K562 (cell line): ENCODE results near the gene SCGB1D1. TPM values are rescaled to one million over a fixed set of nuclear protein-coding genes. Genes with fewer than 3 reads are reported as not detected.

Experiments used
- ATAC-seq: fragments of 200-7000 bp; cut with Tn5 transposase; 3 replicates; pipeline ENCODE4 v1.9.1; 2020; ENCODE audit warnings: moderate library complexity
- BruUV-seq: library from RNA; stranded (reverse); fragments of 400-500 nt; replicated peaks from 2 replicates; lab custom pipeline; 2021; lab: Mats Ljungman, UMichigan
- CTCF ChIA-PET: fragments of 300-600 bp; formaldehyde crosslinking; extraction: SDS; loops from one replicate; lab custom pipeline; 2021; ENCODE audit warnings: low intra/inter-chr PET ratio; lab: Yijun Ruan, JAX
- POLR2A ChIA-PET: fragments of 300-600, 350-650 bp; sonication (Branson Sonifier 250); formaldehyde crosslinking; extraction: SDS; loops from one replicate; lab custom pipeline; 2021; ENCODE audit warnings: antibody characterized with exemption, inconsistent platforms; lab: Yijun Ruan, JAX
- DNase-seq, 4 experiments: peaks; one replicate each; pipeline versions ENCODE4 v3.0.0 to v3.0.0-alpha.2; 2011 to 2018; ENCODE audit warnings: low spot score in 3 of 4, mixed read lengths in 3 of 4; ENCODE audit errors: extremely low read depth in 1 of 4
- FAIRE-seq: peaks from 2 replicates; lab custom pipeline; 2011; peaks lifted over from hg19 to GRCh38; lab: Jason Lieb, UNC
- H2AFZ ChIP-seq: 2 replicates; pipeline ENCODE4 v1.6.0; 2011; ENCODE audit warnings: low read depth, low read length, control low read depth, inconsistent platforms
- H3K27ac ChIP-seq: fragments of 200-600 bp; 3 replicates; pipeline ENCODE4 v1.8.0; 2011; ENCODE audit warnings: low read depth, mild to moderate bottlenecking, control low read depth, inconsistent platforms, low read length, moderate library complexity, mixed read lengths; ENCODE audit errors: extremely low read depth
- H3K27me3 ChIP-seq, 2 experiments: fragments of 300-600 bp in 1 of 2; 2 replicates in 1 of 2; 3 replicates in 1 of 2; pipeline versions ENCODE4 v1.6.0 to v1.8.0; 2011; ENCODE audit warnings: inconsistent platforms in 2 of 2, low read length in 2 of 2, mild to moderate bottlenecking in 1 of 2, mixed read lengths in 1 of 2, moderate library complexity in 1 of 2; ENCODE audit not compliant: control insufficient read depth in 2 of 2, insufficient read depth in 2 of 2
- H3K36me3 ChIP-seq: fragments of 300-600 bp; 3 replicates; pipeline ENCODE4 v1.8.0; 2011; ENCODE audit warnings: mild to moderate bottlenecking, low read length, inconsistent platforms; ENCODE audit not compliant: control insufficient read depth, insufficient read depth
- H3K4me1 ChIP-seq, 2 experiments: fragments of 200-600 bp in 1 of 2; replicated peaks in 1 of 2; 2 replicates in 1 of 2; 3 replicates in 1 of 2; pipeline versions ENCODE4 v1.5.1 to v1.8.0; 2011; ENCODE audit warnings: inconsistent platforms in 2 of 2, low read length in 2 of 2, mild to moderate bottlenecking in 1 of 2, mixed read lengths in 1 of 2, moderate library complexity in 1 of 2; ENCODE audit not compliant: control insufficient read depth in 2 of 2, insufficient read depth in 2 of 2
- H3K4me2 ChIP-seq: 2 replicates; pipeline ENCODE4 v1.6.1; 2011; ENCODE audit warnings: low read length, control low read depth, inconsistent platforms, mixed read lengths; ENCODE audit not compliant: insufficient read depth
- H3K4me3 ChIP-seq: fragments of 200-600 bp; sonication (generic), shearing (Covaris generic); 2 replicates; pipeline ENCODE4 v1.5.1; 2016; ENCODE audit warnings: control low read depth, inconsistent platforms
- H3K79me2 ChIP-seq: fragments of 200-600 bp; 3 replicates; pipeline ENCODE4 v1.8.0; 2011; ENCODE audit warnings: low read length, inconsistent platforms; ENCODE audit not compliant: control insufficient read depth, insufficient read depth
- H3K9ac ChIP-seq, 2 experiments: 2 replicates each; pipeline versions ENCODE4 v1.6.0 to v1.6.1; 2011; ENCODE audit warnings: low read depth in 2 of 2, low read length in 2 of 2, control low read depth in 1 of 2, inconsistent platforms in 1 of 2, mild to moderate bottlenecking in 1 of 2, mixed read lengths in 1 of 2; ENCODE audit not compliant: insufficient read depth in 1 of 2
- H3K9me1 ChIP-seq: one replicate; pipeline ENCODE4 v1.6.0; 2011; ENCODE audit warnings: inconsistent platforms, mild to moderate bottlenecking, low read length, moderate library complexity; ENCODE audit not compliant: control insufficient read depth, insufficient read depth
- H3K9me3 ChIP-seq: replicated peaks from 2 replicates; pipeline ENCODE4 v1.5.1; 2011; ENCODE audit warnings: low read depth, low read length, inconsistent platforms; ENCODE audit not compliant: control insufficient read depth, insufficient read depth
- H4K20me1 ChIP-seq: replicated peaks from 2 replicates; pipeline ENCODE4 v1.6.1; 2011; ENCODE audit warnings: low read length, inconsistent platforms, mixed read lengths; ENCODE audit not compliant: control insufficient read depth, insufficient read depth
- CHD2 ChIP-seq: IDR thresholded peaks from 2 replicates; pipeline ENCODE4 v1.6.1; 2011; ENCODE audit warnings: low read depth, low read length
- COPS2 ChIP-seq: fragments of 450-650 bp; conservative IDR thresholded peaks from 2 replicates; pipeline ENCODE4 v1.6.1; 2016; ENCODE audit warnings: mild to moderate bottlenecking, moderate library complexity
- FOS ChIP-seq: IDR thresholded peaks from 3 replicates; pipeline ENCODE4 v1.6.1; 2011; ENCODE audit not compliant: insufficient read length; ENCODE audit errors: extremely low read depth
- FOXP4 ChIP-seq: sonication (generic); formaldehyde crosslinking; IDR thresholded peaks from 2 replicates; pipeline ENCODE4 v1.8.0; 2022; ENCODE audit warnings: mild to moderate bottlenecking, missing genetic modification reagents, borderline replicate concordance
- HBP1 ChIP-seq: fragments of 450-650 bp; formaldehyde crosslinking; IDR thresholded peaks from 2 replicates; pipeline ENCODE4 v1.4.0; 2022; ENCODE audit warnings: missing genetic modification characterization
- HDGF ChIP-seq: fragments of 450-650 bp; IDR thresholded peaks from 2 replicates; pipeline ENCODE4 v1.6.1; 2016
- POU5F1 ChIP-seq: fragments of 150-350 bp; IDR thresholded peaks from 2 replicates; pipeline ENCODE4 v1.6.1; 2014; ENCODE audit warnings: borderline replicate concordance, low read length, low read depth, mild to moderate bottlenecking; ENCODE audit not compliant: partially characterized antibody
- REST ChIP-seq, 2 experiments: fragments of 450-650 bp; formaldehyde crosslinking in 1 of 2; IDR thresholded peaks; 2 replicates each; pipeline versions ENCODE4 v1.4.0 to v1.6.1; 2014 to 2020; ENCODE audit warnings: mild to moderate bottlenecking in 2 of 2, borderline replicate concordance in 1 of 2, low read depth in 1 of 2
- RFX7 ChIP-seq: fragments of 250-450 bp; sonication (Bioruptor Pico); IDR thresholded peaks from 2 replicates; pipeline ENCODE4 v1.5.1; 2021; ENCODE audit warnings: mild to moderate bottlenecking
- TSC22D4 ChIP-seq: fragments of 450-650 bp; IDR thresholded peaks from 2 replicates; pipeline ENCODE4 v1.6.1; 2016; ENCODE audit warnings: missing genetic modification characterization, missing biosample characterization, control low read depth
- ZKSCAN8 ChIP-seq: fragments of 200-800 bp; sonication (Bioruptor generic); IDR thresholded peaks from 2 replicates; pipeline ENCODE4 v1.6.1; 2016; ENCODE audit warnings: missing genetic modification characterization, missing compliant biosample characterization
- ZNF41 ChIP-seq: fragments of 250-450 bp; sonication (Bioruptor Pico); conservative IDR thresholded peaks from 2 replicates; pipeline ENCODE4 v1.4.0; 2020; ENCODE audit warnings: mild to moderate bottlenecking
- WGBS: fragments of 100-300 bp; shearing (Covaris generic); methylation state at CpG from one replicate; pipeline ENCODE4 v1.1.6; 2016; ENCODE audit warnings: low coverage, mixed read lengths; ENCODE audit not compliant: insufficient coverage; ENCODE audit errors: missing lambda C conversion rate; 5-methylcytosine and 5-hydroxymethylcytosine counted together
- in situ Hi-C: fragments of 300-500 bp; cut with MboI; formaldehyde crosslinking; loops from 4 replicates; pipeline ENCODE4 v1.15.0; 2018; ENCODE audit warnings: inconsistent platforms, mixed read lengths
- intact Hi-C: fragments of 100-400 bp; cut with micrococcal nuclease; formaldehyde crosslinking; loops from 2 replicates; pipeline ENCODE4 v1.14.2; 2022
- polyA plus RNA-seq, 8 experiments: library from polyadenylated mRNA; depleted of rRNA in 4 of 8; stranded (reverse) in 5 of 8; unstranded in 3 of 8; fragments of >200 nt; fragmentation: Nextera tagmentation in 2 of 8; fragmentation: Illumina TruSeq in 1 of 8; extraction: Ambion mirVana in 2 of 8; extraction: Trizol in 1 of 8; gene quantifications; 2 replicates each; pipeline versions ENCODE4 v1.2.1 to v1.2.3, GENCODE V29; 2011 to 2014; ENCODE audit warnings: inconsistent platforms in 1 of 8, missing spikeins in 1 of 8
- total RNA-seq, 7 experiments: library from RNA; depleted of rRNA in 6 of 7; stranded (reverse); fragments of >200 nt in 6 of 7; fragmentation: Illumina TruSeq in 2 of 7; extraction: Trizol in 2 of 7; gene quantifications; 2 replicates each; pipeline versions ENCODE4 v1.2.1 to v1.2.3, GENCODE V29; 2011 to 2021; ENCODE audit warnings: low replicate concordance in 1 of 7

The SCGB1D1 gene
- total and polyA plus RNA-seq, 9 of the 15 experiments (the other 6 are each of a cell fraction or from before 2014, with no cell fraction given): not detected

GRCh38 chr11:62143727-62144126 lies 46.3 kb upstream of the SCGB1D1 start:
- CTCF ChIA-PET: no interaction called here
- no peak for TF ChIP-seq TSC22D4 (tag)
- TF ChIP-seq COPS2: no peak
- no peak for TF ChIP-seq CHD2
- TF ChIP-seq HBP1 (CRISPR knock-in tag): no peak
- no peak for TF ChIP-seq HDGF
- TF ChIP-seq FOS: no peak
- no peak for TF ChIP-seq ZNF41
- no peak for TF ChIP-seq ZKSCAN8 (CRISPR knock-in tag)
- TF ChIP-seq RFX7: no peak
- no peak for TF ChIP-seq REST (IDR thresholded peaks at IDR 0.05; ENCODE audit: borderline replicate concordance)
- TF ChIP-seq REST (CRISPR knock-in tag; IDR thresholded peaks at IDR 0.05; ENCODE audit: low read depth): no peak
- TF ChIP-seq POU5F1: no peak
- no peak for TF ChIP-seq FOXP4 (CRISPR knock-in tag)

More at GRCh38 chr11:62143727-62144126, 46.3 kb upstream of the SCGB1D1 start:
- H3K27ac ChIP-seq: no peak overlapping the region
- BruUV-seq: no TSS peak
- H4K20me1 ChIP-seq: no peaks in the 10 kb centered on the region; the same call in 1 of the 2 replicates
- peaks cover 100% of the 10 kb centered on the region; the same call in 2 of the 3 replicates for H3K36me3 ChIP-seq
- 92% methylated on average over 1 of the region's 1 CpG for WGBS
- peaks cover under 1% of the 10 kb centered on the region for H3K9me1 ChIP-seq
- POLR2A ChIA-PET: interaction anchor here (0.8 to 1.7 kb wide), 6 partner anchors 9 to 329 kb away, joined by 3 to 7 read pairs (median 4); no protein-coding TSS in a partner anchor
- no peak overlapping the region for H3K4me2 ChIP-seq
- no peak overlapping the region; a peak in 1 of 4 replicates for H3K9ac ChIP-seq
- H2AFZ ChIP-seq: no peak overlapping the region
- in situ Hi-C loops (no loop called here), intact Hi-C loops (no loop called here)
- FAIRE-seq (no peak), DNase-seq (no peak), ATAC-seq (no peak)
- no peak overlapping the region for H3K4me3 ChIP-seq
- no peaks in the 10 kb centered on the region for H3K79me2 ChIP-seq
- H3K27me3 ChIP-seq: no peaks in the 10 kb centered on the region
- no peaks in the 10 kb centered on the region for H3K9me3 ChIP-seq
- H3K4me1 ChIP-seq: no peaks in the 10 kb centered on the region; a peak in 1 of 5 replicates
